GM18873 (cell line): ENCODE measurements around the gene PDE1A.

Source experiments
- ATAC-seq: cut with Tn5 transposase; IDR thresholded peaks from one replicate; pipeline ENCODE4 v1.9.1; 2021; ENCODE audit warnings: mild to moderate bottlenecking, moderate library complexity, moderate number of reproducible peaks; ENCODE audit not compliant: unreplicated experiment, low FRiP score

Gene PDE1A

DNA sequence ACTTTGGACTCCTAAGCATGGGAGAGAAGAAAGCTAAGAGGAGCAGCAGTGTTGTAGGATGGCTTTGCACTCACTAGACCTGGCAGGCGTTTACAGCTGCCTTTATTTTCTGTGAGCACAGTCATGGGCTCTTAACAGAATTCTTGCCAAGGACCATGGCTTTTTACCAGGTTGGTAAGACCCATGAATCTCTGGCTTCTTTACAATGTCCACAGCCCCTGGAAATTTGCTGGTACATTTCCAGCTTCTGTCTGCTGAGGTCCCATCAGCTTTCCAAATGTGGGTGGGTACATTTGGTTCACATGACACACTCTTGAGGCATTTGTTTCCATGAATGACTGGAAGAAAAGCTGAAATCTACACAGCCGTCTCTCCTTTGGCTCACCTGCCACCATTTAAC, 278.5 kb downstream of the PDE1A start:
- no peak for ATAC-seq

DNA sequence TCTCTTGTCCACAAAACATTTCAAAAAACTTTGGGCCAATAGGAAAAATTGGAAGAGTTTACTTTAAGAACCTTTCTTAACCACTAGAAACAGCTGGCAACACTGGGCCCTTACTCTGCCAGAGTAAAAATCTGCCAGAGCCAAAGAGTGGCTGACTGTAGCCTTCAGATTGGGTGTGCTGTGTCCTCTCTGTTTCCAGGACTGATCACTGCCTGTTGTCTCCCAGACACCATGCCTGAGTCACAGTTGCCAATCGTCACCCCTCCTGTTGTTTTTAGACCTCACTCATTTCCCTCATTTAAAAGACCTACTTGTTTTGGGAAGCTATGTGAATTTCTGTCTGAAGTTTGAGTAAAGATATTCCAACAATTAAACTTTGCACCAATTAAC, 282.1 kb downstream of the PDE1A start:
- ATAC-seq = no peak

DNA sequence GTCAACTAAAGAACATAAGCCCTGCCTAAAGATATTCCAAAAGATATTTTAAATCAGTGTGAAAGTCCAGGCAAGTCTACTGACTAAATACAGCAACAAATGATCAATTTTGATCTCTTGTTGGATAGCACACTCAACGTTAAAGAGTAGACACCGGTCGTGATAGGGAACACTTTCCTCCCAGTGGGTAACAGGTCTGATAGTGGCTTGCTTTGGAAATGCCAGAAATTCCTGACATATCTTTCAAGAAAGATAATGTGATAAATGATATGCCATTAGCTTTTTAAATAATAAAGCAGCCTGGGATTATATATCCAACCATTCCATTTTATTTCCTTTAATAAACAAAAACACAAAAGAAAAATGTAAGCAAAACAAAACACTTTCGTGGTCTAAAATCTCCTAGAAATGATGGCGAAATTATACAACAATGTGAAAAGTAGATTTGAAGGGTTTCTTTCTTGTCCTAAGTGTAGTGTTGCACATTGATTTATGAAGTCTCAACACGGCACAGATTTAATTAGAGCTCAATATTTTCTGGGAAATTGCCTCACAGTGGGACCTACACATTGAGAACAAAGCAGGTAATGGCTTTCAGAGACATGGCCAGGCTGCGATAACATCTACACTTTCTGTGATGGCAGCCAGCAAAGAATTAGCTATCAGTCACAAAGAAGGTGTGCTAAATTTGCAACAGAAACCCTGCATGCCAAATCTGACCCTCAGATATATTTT, 282.6 kb downstream of the PDE1A start:
- no peak for ATAC-seq

DNA sequence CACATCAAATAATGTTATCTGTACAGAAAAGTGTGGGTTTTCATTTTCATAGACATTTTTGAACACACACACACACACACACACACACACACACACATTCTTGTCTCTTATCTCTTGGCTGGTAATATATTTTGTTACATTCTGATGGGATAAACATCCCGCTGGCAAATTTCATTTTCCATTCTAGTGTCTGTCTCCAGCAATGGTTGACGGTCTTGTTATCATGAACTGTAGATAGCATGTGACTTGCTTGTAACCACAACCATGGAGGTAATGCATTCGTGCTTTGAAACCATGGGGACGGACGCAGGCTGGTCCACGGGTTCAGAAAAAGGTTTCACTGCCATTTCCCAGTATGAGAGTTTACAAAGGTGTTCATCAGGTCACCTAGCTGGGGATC, 284.8 kb downstream of the PDE1A start:
- no peak for ATAC-seq

DNA sequence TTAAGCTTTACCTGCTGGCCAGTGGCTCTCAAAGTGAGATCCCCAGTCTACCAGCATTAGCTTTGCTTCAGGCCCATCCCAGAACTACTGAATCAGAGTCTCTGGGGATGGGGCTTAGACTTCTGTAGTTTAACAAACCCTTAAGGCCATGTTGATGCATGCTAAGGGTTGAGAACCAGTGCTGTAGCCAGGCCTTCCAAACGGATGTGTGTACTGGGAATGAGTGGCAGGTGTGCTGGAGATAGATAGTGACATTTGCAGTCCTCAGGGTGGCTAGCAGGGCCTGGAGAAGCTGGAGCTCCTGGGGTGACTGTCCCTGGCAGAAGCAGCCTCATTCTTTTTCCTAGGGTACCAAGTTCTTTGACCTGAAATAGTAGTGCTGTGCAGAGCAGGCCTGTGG, 292.6 kb downstream of the PDE1A start:
- no peak for ATAC-seq

DNA sequence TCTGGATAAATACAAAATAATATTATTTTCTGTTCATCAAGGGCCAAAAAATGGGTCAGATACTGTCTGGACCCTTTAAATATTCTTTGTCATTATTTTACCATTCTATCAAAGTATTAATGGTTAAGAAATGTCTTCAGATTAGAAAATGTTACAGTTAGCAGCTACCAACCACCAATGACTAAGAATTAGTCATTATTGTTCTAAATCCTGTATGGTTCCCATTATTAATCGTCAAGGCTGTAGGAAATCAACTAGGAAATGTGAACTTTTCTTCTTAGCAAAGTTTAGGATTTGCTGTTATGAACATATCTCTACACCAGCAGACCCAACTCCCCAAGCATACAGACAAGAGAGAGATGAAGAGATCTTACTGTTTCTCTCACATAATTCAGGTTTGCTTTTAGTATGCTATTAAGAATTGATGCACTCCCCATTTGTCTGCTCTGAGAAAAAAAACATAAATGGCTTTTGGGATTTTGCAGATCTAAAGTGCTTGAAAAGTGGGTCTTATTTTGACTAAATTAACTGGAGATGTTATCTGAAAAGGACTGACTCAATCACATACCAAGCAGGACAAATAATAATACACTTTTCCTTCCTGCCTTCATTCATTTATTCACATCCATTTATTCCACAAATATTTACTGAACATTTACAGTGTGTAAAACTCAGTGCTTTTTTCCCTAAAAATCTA, 293.5 kb downstream of the PDE1A start:
- ATAC-seq = no peak

DNA sequence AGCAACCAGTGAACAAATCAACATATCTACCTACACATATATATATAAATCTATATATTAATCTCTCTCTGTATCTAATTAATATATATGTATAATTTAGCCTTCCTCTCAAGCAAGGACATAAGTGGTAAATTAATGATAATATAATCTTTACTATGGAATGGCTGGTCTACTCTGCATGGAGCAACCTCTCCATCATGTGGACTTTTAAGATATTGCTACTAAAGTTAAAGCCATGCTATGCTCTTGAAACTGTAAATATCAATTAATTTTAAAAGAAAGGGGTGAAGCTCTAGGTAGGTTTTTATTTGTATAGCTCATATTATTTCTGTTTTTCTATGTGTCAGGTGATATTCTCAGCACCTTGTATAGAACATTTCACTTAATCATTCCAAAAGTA, 294.2 kb downstream of the PDE1A start:
- ATAC-seq = no peak

DNA sequence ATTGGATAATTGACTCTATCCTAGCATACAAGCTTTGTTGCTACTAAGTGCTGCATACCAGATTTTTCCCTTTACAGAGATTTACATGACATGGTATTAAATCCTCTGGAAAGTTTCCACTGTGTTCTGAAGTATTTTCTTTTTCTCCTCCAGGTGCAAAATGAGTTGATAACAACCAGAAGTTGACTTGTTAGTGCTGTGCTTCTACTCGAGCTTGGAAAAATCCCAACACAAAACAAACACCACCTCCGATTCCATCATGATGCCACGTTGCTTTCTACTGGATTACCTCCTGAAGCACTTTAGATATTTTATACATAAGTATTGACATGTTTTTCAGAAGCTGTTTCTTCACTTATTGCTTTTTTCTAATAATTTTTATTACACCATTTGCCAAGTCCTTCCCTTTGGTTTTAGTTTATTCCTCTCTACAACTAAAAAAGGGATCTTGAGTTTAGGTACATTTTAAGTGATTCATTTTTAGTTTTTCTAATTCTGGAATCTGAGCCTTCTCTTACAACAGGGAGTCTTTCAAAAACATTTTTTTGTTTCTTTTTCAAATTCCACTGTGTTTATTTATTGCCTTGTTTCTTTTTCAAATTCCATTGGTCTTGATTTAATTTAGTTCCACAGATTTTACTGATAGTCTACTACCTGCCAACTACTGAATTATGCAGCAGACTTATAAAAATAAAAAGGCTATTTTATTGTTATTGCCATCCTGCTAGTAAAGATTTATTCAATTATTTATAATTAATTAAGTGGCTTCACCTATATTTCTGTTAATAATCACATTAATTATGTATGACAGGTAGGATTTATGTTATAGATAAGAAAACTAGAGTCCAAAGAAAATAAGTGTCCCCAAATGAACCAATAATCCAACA, 297.8 kb downstream of the PDE1A start:
- no peak for ATAC-seq

DNA sequence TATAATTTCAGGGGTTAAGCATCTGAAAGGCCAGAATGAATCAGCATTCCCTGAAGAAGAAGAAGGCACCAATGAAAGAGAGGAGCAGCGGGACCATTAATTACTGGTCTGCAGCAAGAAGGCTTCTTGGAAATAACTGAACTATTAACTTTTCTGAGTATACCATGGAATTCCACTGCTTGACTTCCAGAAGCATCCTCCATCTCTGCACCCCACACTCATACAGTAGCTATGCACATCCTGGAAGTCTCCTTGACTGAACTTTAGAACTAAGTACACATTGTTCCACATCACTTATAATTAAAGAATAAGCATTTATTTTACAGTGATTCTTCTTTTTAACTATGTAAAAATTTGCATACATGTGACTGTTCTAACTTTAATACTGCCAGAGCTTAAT, 309.6 kb downstream of the PDE1A start:
- no peak for ATAC-seq

DNA sequence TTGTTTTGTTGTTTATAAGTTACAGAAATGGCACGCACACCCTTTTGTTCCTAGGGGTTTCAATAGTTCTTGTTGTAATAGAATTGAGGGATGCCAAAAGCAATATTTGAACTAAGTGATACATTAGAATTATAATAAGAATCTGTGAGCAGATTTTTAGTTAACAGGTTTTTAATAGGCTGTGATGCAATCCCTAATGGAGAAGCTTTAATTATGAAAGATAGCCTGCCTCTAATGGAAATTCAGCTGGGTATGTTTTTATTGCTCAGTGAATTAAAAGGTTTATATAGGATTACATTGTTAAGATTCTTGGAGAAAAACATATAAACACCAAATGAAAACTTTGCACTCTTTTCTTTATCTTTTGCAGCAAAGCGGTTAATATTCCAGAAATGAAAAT, 310.1 kb downstream of the PDE1A start:
- ATAC-seq = no peak

DNA sequence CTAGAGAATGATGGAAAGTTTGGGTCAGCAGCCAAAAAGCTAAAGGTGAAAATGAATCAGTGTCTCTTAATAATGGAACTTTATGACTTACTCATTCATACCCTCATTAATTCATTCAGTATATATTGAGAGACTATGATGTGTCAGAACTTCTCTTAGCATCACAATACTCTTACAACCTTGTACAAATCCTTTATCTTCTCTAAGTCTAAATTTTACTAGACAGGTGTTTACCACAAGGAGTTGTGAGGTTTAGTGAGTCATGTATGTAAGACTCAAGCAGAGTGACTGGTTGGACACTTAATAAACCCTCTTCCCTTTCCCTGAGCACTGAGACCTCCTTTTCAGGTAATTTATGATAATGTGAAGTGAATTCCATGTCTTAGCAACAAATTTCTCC, 311.6 kb downstream of the PDE1A start:
- ATAC-seq = no peak

DNA sequence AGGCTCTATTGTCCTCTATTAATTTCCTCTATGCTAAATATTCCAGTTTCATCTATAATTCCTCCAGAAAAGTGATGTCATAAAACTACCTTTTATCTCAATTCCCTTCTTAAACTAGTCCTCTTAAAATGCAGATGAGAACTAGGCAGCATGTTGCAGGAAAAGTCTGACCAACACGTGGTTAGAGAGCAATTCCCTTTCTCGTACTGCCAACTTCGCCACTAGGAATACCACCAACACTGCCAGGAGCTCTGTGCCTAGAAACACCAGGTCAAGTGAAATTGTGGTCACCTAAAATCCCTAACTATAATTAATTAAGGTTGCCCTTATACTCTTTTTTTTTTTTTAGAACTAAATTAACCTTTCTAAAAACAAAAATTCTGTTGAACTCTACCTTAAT, 313.5 kb downstream of the PDE1A start:
- ATAC-seq = no peak

DNA sequence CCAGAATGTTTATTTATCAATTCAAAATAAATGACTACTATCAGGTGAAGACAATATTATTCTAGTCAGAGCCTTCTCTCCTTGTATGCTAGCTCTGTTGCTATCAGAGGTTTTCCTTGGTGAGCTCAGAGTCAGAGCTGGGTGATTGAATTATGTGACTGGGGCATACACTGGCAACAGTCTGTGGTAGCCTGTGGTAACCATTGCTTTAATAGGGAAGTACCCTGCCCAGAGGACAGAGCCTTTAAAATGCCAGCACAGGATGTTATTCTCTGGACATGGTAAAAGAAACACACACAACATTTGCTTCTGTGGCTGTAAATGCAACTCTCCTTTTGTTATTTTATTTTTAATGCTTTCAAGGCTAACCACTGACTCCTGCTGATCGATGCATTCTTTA, 316.5 kb downstream of the PDE1A start:
- ATAC-seq = no peak

DNA sequence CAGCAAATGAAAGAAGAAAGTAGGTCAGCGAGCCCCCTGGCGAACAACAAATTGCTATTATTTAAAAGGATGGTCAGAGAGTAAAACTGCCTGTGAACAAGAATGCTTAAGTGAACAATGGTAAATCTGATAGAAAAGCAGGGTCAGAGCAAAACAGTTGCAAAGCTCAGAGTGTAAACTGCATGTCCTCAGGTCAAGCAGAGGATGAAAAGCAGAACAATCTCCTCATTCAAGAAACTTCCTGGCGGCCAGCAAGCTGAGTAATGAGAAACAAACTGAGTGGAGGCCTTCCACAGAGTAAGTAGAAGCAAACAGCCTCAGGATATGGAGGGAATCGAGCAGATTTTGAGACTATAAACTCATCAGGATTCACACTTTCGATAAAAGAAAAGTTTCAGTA, 323.3 kb downstream of the PDE1A start:
- ATAC-seq = no peak

DNA sequence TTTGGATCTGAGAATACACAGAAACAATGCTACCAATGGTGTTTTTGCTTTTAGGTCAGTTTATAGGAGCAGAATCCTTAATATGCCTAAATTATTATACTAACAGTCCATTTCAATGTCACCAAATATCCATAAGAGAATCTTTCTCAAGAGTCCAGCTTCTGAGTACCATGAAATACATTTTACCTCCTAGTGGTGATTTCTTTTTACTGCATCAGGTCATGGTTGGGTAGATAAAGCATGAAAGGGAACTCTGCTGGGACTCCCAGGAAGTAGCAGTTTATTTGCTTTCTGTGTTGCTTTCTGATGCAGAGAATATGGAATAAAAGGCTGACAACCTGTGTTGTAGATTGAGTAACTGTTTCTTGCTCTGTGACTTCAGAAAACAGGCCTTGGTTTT, 325.6 kb downstream of the PDE1A start:
- ATAC-seq = no peak

DNA sequence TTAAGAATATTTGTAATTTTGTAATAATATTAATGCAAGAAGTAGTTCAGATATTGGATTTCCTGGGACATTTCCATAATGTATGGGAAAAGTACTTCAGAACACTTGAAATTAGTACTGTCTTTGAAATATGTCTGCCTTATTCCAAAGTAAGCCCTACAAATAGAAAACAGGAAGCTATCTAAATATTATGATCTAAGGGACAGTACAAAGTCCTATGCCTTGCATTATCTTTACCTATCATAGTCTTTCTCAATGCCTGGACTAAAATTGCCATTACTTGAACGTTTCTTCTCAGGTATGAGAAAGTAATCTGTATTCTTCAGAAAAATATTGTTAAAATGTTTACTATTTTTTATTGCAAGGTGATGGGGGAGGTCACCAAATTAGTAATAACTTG, 328.2 kb downstream of the PDE1A start:
- no peak for ATAC-seq

DNA sequence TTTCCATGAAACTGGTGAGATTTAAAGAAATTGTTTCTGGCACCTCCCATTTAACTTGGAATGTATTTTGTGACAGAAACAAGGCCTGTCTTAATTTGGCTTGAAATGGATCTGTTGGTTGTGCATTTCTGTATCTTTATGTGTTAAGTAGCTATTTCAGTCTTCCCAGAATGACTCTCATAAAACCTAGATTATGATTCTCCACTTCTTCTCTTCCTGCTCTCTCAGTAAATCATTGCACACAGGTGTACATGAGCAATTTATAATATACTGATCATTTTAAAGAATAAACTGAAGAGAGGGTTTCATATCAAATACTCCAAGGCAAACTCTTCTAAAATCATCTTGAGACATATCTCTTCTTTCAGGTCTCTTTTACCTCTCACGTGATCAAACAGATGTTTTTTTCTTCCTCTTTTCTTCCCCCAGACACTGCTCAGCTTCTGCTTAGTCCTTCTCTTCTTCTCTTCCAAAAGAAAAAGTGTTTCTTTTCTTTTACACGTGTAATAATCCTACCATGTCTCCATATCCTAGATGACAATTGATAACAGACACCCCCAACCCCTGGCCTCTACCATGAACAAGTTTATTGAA, 329.2 kb downstream of the PDE1A start:
- ATAC-seq = no peak

DNA sequence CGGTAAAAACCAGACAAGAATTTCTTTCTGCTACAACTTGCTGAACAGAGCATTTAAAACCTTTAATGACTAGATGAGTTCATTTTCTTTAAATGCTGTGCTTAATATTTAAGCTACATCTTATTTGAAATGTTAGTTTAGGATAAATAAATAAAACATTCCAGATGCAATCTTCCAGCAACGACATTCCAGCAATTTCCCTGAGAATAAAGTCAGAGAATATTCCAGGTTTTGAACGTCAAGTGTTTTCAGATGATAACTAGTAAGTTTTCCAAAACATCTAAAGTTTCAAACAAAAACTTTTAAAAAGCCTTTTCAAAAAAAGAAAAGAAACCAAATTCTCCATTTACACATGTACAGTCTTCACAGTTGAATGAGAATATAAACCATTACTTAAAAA, 336.4 kb downstream of the PDE1A start:
- no peak for ATAC-seq
